ENCODE data around the gene TSSK6.
"Not testable (repeated sequence)": the region's sequence is repeated elsewhere in the genome, so short reads cannot be mapped to it uniquely, and the experiment has no call there.

GRCh38 chr19:19472106-19472505, 43.2 kb downstream of the TSSK6 start:
- not testable (repeated sequence) for TF ChIP-seq ZNF331 (CRISPR knock-in tag; IDR thresholded peaks at IDR 0.05; ENCODE audit: low read depth); POLR2AphosphoS5 (IDR thresholded peaks at IDR 0.05; ENCODE audit: low read depth)

Data from GM23338 (cell line).